Memory B cell (primary cell): ENCODE results near the gene DHRS11.

ENCODE experiments used
- ATAC-seq: fragments of 150-1000 bp; cut with Tn5 transposase; 2 replicates; pipeline ENCODE4 v1.10.0; 2021; ENCODE audit warnings: low read depth, mild to moderate bottlenecking, moderate library complexity
- DNase-seq, 2 donors: peaks; one replicate each; pipeline ENCODE4 v3.0.0; 2022; ENCODE audit warnings: low spot score in 2 of 2
- H3K27ac Mint-ChIP-seq: one replicate; pipeline ENCODE4 v1.8.0; 2022; ENCODE audit warnings: mild to moderate bottlenecking, moderate library complexity, mixed read lengths
- H3K27me3 Mint-ChIP-seq: one replicate; pipeline ENCODE4 v1.8.0; 2022; ENCODE audit warnings: mixed read lengths
- H3K36me3 Mint-ChIP-seq: one replicate; pipeline ENCODE4 v1.8.0; 2022; ENCODE audit warnings: mild to moderate bottlenecking, mixed read lengths
- H3K4me1 Mint-ChIP-seq: one replicate; pipeline ENCODE4 v1.8.0; 2022; ENCODE audit warnings: mixed read lengths
- H3K4me3 Mint-ChIP-seq: one replicate; pipeline ENCODE4 v1.8.0; 2022; ENCODE audit warnings: mild to moderate bottlenecking, moderate library complexity, mixed read lengths
- H3K9me3 Mint-ChIP-seq: one replicate; pipeline ENCODE4 v1.8.0; 2022; ENCODE audit warnings: mixed read lengths

The DHRS11 gene

DNA sequence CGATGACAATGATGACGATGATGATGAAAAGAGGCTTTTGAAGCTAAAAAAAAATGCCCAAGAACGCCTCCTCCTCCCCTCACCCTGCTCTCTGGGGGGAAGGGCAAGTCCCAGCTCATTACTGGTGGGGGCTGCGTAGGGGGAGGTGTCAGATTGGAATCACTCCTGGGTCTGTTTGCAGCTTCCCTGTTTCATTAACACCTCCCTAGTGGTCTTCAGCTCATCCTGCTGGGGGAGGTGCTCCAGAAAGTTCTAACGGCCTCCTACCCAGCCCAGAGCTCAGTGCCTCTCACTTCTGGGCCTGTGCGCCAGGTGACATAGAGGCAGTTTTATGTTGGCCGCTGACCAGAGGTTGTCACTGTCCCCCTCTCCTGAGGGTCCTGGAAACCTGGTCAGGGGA is 22.4 kb downstream of the DHRS11 start:
- Mint-ChIP-seq H3K27me3 (peaks cover 7% of the 10 kb centered on the region), H3K27ac (no peak overlapping the region), H3K36me3 (no peaks in the 10 kb centered on the region), H3K4me1 (peaks cover 4% of the 10 kb centered on the region), H3K4me3 (no peak overlapping the region), H3K9me3 (no peaks in the 10 kb centered on the region)
- ATAC-seq (no peak), DNase-seq (no peak)

- no peak overlapping the region for H3K27ac Mint-ChIP-seq
- H3K36me3 Mint-ChIP-seq = no peaks in the 10 kb centered on the region
- no peak overlapping the region for H3K4me3 Mint-ChIP-seq
- H3K27me3 Mint-ChIP-seq = peaks cover 7% of the 10 kb centered on the region
- H3K4me1 Mint-ChIP-seq = no peaks in the 10 kb centered on the region
- DNase-seq = no peak
- H3K9me3 Mint-ChIP-seq = no peaks in the 10 kb centered on the region
- no peak for ATAC-seq
These were observed 23.3 kb downstream of the DHRS11 start for GRCh38 chr17:36614933-36615332.

GRCh38 chr17:36616061-36617029 is 24.7 kb downstream of the DHRS11 start:
- Mint-ChIP-seq H3K4me1 (no peaks in the 10 kb centered on the region), H3K4me3 (no peak overlapping the region), H3K36me3 (no peaks in the 10 kb centered on the region), H3K27ac (no peak overlapping the region), H3K27me3 (peaks cover 7% of the 10 kb centered on the region), H3K9me3 (no peaks in the 10 kb centered on the region)
- ATAC-seq (no peak), DNase-seq (no peak)

DNA sequence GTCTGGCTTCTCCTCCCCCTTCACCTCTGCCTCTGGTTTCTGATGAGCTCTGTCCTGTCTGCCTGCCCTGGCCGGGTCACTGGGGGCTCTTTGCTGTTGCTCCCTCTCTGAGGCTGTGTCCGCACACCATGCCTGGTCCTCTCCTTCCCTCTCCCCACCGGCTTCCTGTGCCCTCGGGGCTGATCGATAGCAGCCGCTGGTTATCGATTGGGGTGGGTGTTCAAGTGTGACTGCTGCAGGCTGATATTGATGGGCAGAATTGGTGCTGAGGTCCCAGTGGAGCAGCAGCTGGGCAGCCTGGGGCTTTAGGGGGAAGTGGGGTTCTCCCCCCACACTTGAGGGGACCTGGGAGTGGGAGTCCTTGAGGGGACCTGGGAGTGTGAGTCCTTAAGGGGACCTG is 26.1 kb downstream of the DHRS11 start:
- peaks cover 7% of the 10 kb centered on the region for H3K27me3 Mint-ChIP-seq
- no peak overlapping the region for H3K27ac Mint-ChIP-seq
- DNase-seq = no peak
- H3K4me3 Mint-ChIP-seq = no peak overlapping the region
- peaks cover 2% of the 10 kb centered on the region for H3K4me1 Mint-ChIP-seq
- H3K36me3 Mint-ChIP-seq = peaks cover 2% of the 10 kb centered on the region
- ATAC-seq = no peak
- H3K9me3 Mint-ChIP-seq = no peaks in the 10 kb centered on the region

- Mint-ChIP-seq H3K36me3 (peaks cover 2% of the 10 kb centered on the region), H3K27ac (no peak overlapping the region), H3K9me3 (no peaks in the 10 kb centered on the region), H3K27me3 (no peaks in the 10 kb centered on the region), H3K4me3 (no peak overlapping the region), H3K4me1 (peaks cover 2% of the 10 kb centered on the region)
- DNase-seq (no peak), ATAC-seq (no peak)
These were observed 31.6 kb downstream of the DHRS11 start for GRCh38 chr17:36623281-36623680.

DNA sequence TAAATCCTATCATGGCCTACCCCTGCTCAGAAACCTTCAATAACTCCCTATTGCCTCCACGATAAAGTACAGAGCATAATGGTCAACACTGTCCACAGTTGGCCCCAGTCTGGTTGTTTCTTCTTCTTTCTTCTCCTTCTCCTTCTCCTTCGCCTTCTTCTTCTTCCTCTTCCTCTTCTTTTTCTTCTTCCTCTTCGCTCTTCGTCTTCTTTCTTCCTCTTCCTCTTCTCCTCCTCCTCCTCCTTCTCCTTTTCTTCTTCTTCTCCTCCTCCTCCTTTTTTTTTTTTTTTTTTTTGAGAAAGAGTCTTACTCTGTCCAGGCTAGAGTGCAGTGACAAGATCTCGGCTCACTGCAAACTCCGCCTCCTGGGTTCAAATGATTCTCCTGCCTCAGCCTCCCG is 33.5 kb downstream of the DHRS11 start:
- peaks cover 8% of the 10 kb centered on the region for H3K4me1 Mint-ChIP-seq
- DNase-seq (no peak), ATAC-seq (no peak)
- peaks cover 4% of the 10 kb centered on the region for H3K36me3 Mint-ChIP-seq
- H3K4me3 Mint-ChIP-seq = no peak overlapping the region
- no peak overlapping the region for H3K27ac Mint-ChIP-seq
- no peaks in the 10 kb centered on the region for H3K9me3 Mint-ChIP-seq
- peaks cover 1% of the 10 kb centered on the region for H3K27me3 Mint-ChIP-seq

DNA sequence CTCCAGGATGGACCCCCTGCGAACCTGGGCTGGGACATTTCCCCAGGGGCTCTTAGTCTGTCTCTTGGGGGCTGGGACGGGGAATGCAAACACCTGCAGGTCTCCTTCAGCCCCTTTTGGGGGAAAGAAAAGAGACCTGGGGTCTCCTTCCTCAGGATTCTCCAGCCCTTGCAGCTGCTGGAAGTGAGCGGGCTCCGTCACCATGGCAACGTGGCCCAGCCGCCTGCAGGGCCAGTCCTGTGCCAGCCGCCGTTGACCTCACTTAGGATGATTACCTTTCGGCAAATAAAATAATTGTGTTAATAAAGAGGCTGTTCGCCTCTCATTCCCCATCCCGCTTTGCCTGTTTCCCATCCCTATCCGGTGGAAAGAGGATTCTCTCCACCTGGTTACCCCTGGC is 35.4 kb downstream of the DHRS11 start:
- H3K27me3 Mint-ChIP-seq = peaks cover 2% of the 10 kb centered on the region
- no peak for ATAC-seq
- H3K36me3 Mint-ChIP-seq = peaks cover 2% of the 10 kb centered on the region
- DNase-seq = no peak
- H3K4me3 Mint-ChIP-seq = no peak overlapping the region
- peaks cover 5% of the 10 kb centered on the region for H3K4me1 Mint-ChIP-seq
- H3K9me3 Mint-ChIP-seq = no peaks in the 10 kb centered on the region
- no peak overlapping the region for H3K27ac Mint-ChIP-seq

DNA sequence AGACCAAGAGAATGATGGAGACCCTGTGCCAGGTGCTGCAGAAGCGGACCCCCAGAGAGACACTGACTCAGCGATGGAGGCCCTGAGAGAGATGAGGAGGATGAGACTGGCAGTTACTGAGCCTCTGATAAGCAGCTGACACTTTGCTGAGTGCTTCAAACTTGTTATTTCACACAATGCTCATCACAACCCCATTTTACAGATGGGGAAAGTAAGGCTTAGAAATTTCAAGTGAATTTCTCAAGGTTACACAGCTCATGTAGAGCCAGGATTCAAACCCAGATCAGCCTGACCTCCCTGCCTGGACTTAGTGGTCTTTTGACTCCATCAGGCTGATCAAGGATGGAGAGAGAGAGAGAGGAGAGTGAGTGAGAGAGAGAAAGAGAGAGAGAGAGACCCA is 36.9 kb downstream of the DHRS11 start:
- H3K4me3 Mint-ChIP-seq = no peak overlapping the region
- DNase-seq (no peak), ATAC-seq (no peak)
- H3K36me3 Mint-ChIP-seq = peaks cover 2% of the 10 kb centered on the region
- H3K27ac Mint-ChIP-seq = no peak overlapping the region
- H3K27me3 Mint-ChIP-seq = peaks cover 10% of the 10 kb centered on the region
- H3K4me1 Mint-ChIP-seq = peaks cover 5% of the 10 kb centered on the region
- H3K9me3 Mint-ChIP-seq = no peaks in the 10 kb centered on the region

GRCh38 chr17:36629252-36629847 is 37.7 kb downstream of the DHRS11 start:
- DNase-seq (peak; percentile 84 to 94), ATAC-seq (peak; percentile 91)
- H3K27me3 Mint-ChIP-seq = peaks cover 10% of the 10 kb centered on the region
- H3K4me1 Mint-ChIP-seq = peaks cover 5% of the 10 kb centered on the region
- no peak overlapping the region for H3K27ac Mint-ChIP-seq
- peaks cover 2% of the 10 kb centered on the region for H3K36me3 Mint-ChIP-seq
- no peaks in the 10 kb centered on the region for H3K9me3 Mint-ChIP-seq
- no peak overlapping the region for H3K4me3 Mint-ChIP-seq

DNA sequence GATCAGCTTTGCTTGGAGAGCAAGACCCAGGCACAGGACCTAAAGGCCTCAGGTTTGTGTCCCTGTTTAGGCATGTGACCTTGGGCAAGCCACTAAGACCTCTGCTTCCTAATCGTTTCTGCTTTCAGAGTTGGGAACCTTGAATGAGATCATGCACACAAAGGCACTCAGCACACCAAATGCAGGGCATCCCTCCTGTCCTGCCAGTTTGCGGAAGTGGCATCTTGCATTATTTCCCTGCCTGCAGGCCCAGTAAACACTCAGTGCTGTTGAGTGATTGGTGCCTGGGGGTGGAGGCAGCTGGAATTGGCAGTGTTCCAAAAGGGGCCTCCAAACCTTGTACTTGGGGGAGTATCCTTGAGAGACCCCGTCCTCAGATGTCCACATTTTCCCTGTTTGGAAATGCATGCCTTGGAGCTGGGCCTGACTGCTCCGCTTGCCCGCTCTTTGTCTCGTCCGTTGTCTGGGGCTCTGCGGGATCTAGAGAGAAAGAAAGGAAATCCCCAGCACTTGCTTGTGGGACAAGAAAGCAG is 38.4 kb downstream of the DHRS11 start:
- Mint-ChIP-seq H3K4me3 (no peak overlapping the region), H3K9me3 (no peaks in the 10 kb centered on the region), H3K36me3 (peaks cover 2% of the 10 kb centered on the region), H3K27ac (no peak overlapping the region), H3K27me3 (peaks cover 11% of the 10 kb centered on the region), H3K4me1 (peaks cover 5% of the 10 kb centered on the region)
- no peak for ATAC-seq
- DNase-seq = no peak

GRCh38 chr17:36631022-36631421 is 39.3 kb downstream of the DHRS11 start:
- no peak for DNase-seq
- no peak for ATAC-seq
- Mint-ChIP-seq H3K4me3 (no peak overlapping the region), H3K27me3 (peaks cover 12% of the 10 kb centered on the region), H3K36me3 (peaks cover 2% of the 10 kb centered on the region), H3K4me1 (peaks cover 5% of the 10 kb centered on the region), H3K27ac (no peak overlapping the region), H3K9me3 (no peaks in the 10 kb centered on the region)

DNA sequence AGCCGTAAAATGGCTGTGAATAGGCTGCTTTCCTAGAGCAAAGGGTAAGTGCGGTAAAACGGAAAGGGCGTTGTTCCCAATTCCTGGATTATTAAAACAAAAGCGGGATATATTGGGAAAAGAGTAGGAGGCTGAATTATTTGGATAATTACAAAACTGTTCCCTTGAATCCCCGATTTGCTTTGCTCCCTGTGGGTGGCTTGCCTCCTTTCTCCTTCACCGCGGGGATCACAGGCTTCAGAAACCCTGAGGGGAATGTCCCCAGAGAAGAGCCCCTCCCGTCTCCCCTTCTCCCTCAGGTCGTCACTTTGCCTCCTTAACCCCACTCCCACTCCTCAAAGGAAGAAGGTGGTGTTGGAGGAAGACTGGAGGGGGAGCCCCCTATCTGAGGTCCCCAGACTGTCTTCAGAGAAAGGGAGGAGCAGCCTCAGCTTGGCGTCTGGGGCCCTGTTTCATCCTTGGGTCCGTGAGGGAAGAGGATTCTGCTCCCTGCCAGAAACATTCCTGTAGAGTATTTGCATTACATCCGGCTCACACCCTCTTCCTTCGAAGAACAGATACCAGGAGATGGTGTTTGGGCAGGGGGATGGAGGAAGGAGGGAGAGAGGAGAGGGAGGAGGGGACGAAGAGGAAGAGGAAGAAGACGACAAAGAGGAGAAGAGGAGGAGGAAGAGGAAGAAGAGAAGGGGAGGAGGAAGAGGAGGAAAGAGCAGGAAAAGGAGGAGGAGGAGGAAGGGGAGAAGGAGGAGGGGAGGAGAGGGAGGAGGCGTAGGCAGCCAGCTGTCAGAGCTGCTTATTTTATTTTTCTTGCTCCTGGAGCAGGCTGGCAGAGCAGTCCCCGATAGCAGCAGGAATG is 41.5 kb downstream of the DHRS11 start:
- DNase-seq (no peak), ATAC-seq (no peak)
- Mint-ChIP-seq H3K27ac (no peak overlapping the region), H3K4me3 (no peak overlapping the region), H3K36me3 (peaks cover 2% of the 10 kb centered on the region), H3K27me3 (peaks cover 14% of the 10 kb centered on the region), H3K9me3 (no peaks in the 10 kb centered on the region), H3K4me1 (peaks cover 5% of the 10 kb centered on the region)

- Mint-ChIP-seq H3K4me3 (no peak overlapping the region), H3K9me3 (no peaks in the 10 kb centered on the region), H3K27me3 (peaks cover 20% of the 10 kb centered on the region), H3K4me1 (peaks cover 7% of the 10 kb centered on the region), H3K36me3 (no peaks in the 10 kb centered on the region), H3K27ac (no peak overlapping the region)
- DNase-seq = no peak
- no peak for ATAC-seq
These were observed 48.7 kb downstream of the DHRS11 start for GRCh38 chr17:36640346-36640745.

DNA sequence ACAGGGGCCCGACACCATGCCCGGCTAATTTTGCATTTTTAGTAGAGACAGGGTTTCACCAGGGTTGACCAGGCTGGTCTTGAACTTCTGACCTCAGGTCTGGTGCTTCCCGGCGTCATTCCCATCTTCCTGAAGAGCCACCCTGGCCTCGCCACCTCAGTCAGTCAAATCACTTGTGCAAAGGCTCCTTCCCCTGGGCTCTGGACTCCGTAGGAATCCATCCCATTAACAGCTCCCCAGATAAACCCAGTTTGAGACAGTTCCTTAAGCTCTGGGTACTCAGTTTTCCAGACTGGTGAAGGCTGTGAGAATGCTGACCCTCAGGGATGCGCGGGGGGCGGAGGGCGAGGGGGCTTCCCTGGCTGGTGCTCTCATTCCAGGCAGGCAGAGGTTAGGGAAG is 49.2 kb downstream of the DHRS11 start:
- ATAC-seq = no peak
- H3K4me3 Mint-ChIP-seq = no peak overlapping the region

More for the DNA sequence above, 49.2 kb downstream of the DHRS11 start:
- Mint-ChIP-seq H3K9me3 (no peaks in the 10 kb centered on the region), H3K27ac (no peak overlapping the region), H3K27me3 (peaks cover 24% of the 10 kb centered on the region), H3K36me3 (no peaks in the 10 kb centered on the region), H3K4me1 (peaks cover 7% of the 10 kb centered on the region)
- no peak for DNase-seq
